PC-3 (cell line): Measurements from ENCODE around the gene RFTN1. TPM values are rescaled to one million over a fixed set of nuclear protein-coding genes. Genes with fewer than 3 reads are reported as not detected.

Experiments used
- ATAC-seq: fragments of 200-7000 bp; cut with Tn5 transposase; 2 replicates; pipeline ENCODE4 v1.9.1; 2020; ENCODE audit warnings: mild to moderate bottlenecking, moderate library complexity
- BruUV-seq: library from RNA; stranded (reverse); fragments of 400-500 nt; replicated peaks from 2 replicates; lab custom pipeline; 2021; lab: Mats Ljungman, UMichigan
- CTCF ChIA-PET: fragments of 300-600 bp; sonication (Branson Sonifier 250); formaldehyde crosslinking; loops from one replicate; lab custom pipeline; 2022; ENCODE audit warnings: antibody characterized with exemption; lab: Charles Lee
- POLR2A ChIA-PET: fragments of 300-600 bp; sonication (Branson Sonifier 250); formaldehyde crosslinking; loops from one replicate; lab custom pipeline; 2022; ENCODE audit warnings: antibody characterized with exemption; ENCODE audit not compliant: unreplicated experiment; lab: Charles Lee
- DNase-seq: peaks from one replicate; pipeline ENCODE4 v3.0.0-alpha.2; 2015
- H2AFZ ChIP-seq: fragments of 300-600 bp; sonication (generic); 2 replicates; pipeline ENCODE4 v1.6.0; 2016; ENCODE audit warnings: antibody characterized with exemption, low read length
- H3F3A ChIP-seq: fragments of 300-600 bp; sonication (generic); one replicate; pipeline ENCODE4 v1.6.0; 2017; ENCODE audit warnings: antibody characterized with exemption, low read length, control low read depth, mild to moderate bottlenecking; ENCODE audit not compliant: unreplicated experiment
- H3K27ac ChIP-seq: fragments of 300-600 bp; sonication (generic); 2 replicates; pipeline ENCODE4 v1.5.1; 2016; ENCODE audit warnings: mild to moderate bottlenecking, low read length
- H3K27me3 ChIP-seq: fragments of 300-600 bp; sonication (generic); 2 replicates; pipeline ENCODE4 v1.6.1; 2016; ENCODE audit warnings: low read length, mixed read lengths
- H3K36me3 ChIP-seq: fragments of 300-600 bp; sonication (generic); 2 replicates; pipeline ENCODE4 v1.6.1; 2016; ENCODE audit warnings: low read depth, mixed run types, low read length, mixed read lengths
- H3K4me1 ChIP-seq: fragments of 300-600 bp; sonication (generic); 2 replicates; pipeline ENCODE4 v1.5.1; 2016; ENCODE audit warnings: low read length; ENCODE audit not compliant: insufficient read depth
- H3K4me2 ChIP-seq: fragments of 300-600 bp; sonication (generic); 2 replicates; pipeline ENCODE4 v1.6.0; 2016; ENCODE audit warnings: low read length
- H3K4me3 ChIP-seq: fragments of 300-600 bp; sonication (generic); 2 replicates; pipeline ENCODE4 v1.5.1; 2016; ENCODE audit warnings: mild to moderate bottlenecking, low read length, mixed read lengths
- H3K79me2 ChIP-seq: fragments of 300-600 bp; sonication (generic); 2 replicates; pipeline ENCODE4 v1.6.1; 2017; ENCODE audit warnings: low read length, mixed read lengths
- H3K9ac ChIP-seq: fragments of 300-600 bp; sonication (generic); 2 replicates; pipeline ENCODE4 v1.6.0; 2016; ENCODE audit warnings: mild to moderate bottlenecking, low read length
- H3K9me2 ChIP-seq: fragments of 300-600 bp; sonication (generic); replicated peaks from 2 replicates; pipeline ENCODE4 v1.6.1; 2016; ENCODE audit warnings: mixed run types, low read length, mixed read lengths
- H3K9me3 ChIP-seq: fragments of 300-600 bp; sonication (generic); 2 replicates; pipeline ENCODE4 v1.6.1; 2016; ENCODE audit warnings: low read length, mixed read lengths
- H4K20me1 ChIP-seq: fragments of 300-600 bp; sonication (generic); 2 replicates; pipeline ENCODE4 v1.6.1; 2016; ENCODE audit warnings: low read length, mixed read lengths
- EZH2 ChIP-seq: fragments of 300-600 bp; sonication (generic); IDR thresholded peaks from one replicate; pipeline ENCODE4 v1.6.1; 2017; ENCODE audit warnings: antibody characterized with exemption, mild to moderate bottlenecking, low read length; ENCODE audit not compliant: unreplicated experiment
- EZH2phosphoT487 ChIP-seq: fragments of 300-600 bp; sonication (generic); IDR thresholded peaks from 2 replicates; pipeline ENCODE4 v1.6.1; 2018; ENCODE audit warnings: mild to moderate bottlenecking, antibody characterized with exemption, low read length, borderline replicate concordance
- intact Hi-C: fragments of 100-400 bp; cut with micrococcal nuclease; formaldehyde crosslinking; loops from 2 replicates; pipeline ENCODE4 v1.9.0; 2023
- total RNA-seq: library from RNA; depleted of rRNA; stranded (reverse); fragments of >200 nt; gene quantifications from 2 replicates; pipeline ENCODE4 v1.2.3, GENCODE V29; 2014
- TF ChIP-seq, protein P1 (sequence below): fragments of 300-600 bp; sonication (generic); conservative IDR thresholded peaks from 2 replicates; pipeline ENCODE4 v1.5.1; 2017; ENCODE audit warnings: antibody characterized with exemption, low read depth, mild to moderate bottlenecking, low read length

Gene RFTN1
- total RNA-seq, 1 experiment from 2014 or later, result 9.7 TPM

DNA sequence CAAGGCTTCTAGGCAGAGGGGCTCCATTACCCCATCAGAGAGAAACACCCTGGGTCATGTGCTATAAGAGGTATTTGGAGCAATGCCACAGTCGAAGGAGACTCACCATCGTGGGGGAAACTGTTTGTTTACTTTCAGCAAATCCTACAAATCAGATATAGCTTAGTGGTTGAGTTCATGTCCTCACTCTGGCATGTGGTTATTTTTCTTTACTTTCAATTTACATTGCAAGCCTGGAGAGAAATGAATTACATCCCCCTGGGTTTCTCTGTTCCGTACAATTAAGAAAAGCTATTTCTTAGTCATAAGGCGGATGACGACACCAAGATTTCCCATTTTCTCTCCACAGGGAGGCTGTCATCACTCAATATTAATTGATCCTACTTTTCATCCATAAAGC is 36.9 kb downstream of the RFTN1 start:
- CTCF ChIA-PET, result no interaction called here

DNA sequence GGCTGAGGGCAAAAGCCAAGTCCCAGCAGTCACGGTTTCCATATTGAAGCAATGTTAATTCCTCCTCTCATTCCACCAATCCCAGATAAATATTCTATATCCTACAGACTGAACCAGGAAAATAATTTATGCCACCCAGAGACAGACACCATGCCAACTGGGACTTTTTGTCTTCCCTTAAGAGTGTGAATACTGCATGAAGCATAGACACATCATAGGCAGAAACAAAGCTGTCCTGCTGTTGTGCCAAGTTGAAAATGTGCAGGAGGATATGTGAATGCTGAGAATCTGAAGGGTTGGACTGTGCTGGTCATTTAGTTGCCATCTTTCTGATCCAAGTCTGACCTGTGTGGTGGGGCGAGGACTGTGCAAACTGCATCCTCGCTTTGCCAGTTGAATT is 37.7 kb downstream of the RFTN1 start:
- TF ChIP-seq, protein P1, sequence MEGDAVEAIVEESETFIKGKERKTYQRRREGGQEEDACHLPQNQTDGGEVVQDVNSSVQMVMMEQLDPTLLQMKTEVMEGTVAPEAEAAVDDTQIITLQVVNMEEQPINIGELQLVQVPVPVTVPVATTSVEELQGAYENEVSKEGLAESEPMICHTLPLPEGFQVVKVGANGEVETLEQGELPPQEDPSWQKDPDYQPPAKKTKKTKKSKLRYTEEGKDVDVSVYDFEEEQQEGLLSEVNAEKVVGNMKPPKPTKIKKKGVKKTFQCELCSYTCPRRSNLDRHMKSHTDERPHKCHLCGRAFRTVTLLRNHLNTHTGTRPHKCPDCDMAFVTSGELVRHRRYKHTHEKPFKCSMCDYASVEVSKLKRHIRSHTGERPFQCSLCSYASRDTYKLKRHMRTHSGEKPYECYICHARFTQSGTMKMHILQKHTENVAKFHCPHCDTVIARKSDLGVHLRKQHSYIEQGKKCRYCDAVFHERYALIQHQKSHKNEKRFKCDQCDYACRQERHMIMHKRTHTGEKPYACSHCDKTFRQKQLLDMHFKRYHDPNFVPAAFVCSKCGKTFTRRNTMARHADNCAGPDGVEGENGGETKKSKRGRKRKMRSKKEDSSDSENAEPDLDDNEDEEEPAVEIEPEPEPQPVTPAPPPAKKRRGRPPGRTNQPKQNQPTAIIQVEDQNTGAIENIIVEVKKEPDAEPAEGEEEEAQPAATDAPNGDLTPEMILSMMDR, result no peak
- TF ChIP-seq EZH2 (no peak), EZH2phosphoT487 (no peak)
- DNase-seq (no peak), ATAC-seq (no peak)
- no peak overlapping the region for H3K4me2 ChIP-seq
- H3K27me3 ChIP-seq, result no peaks in the 10 kb centered on the region
- BruUV-seq, result no TSS peak
- CTCF ChIA-PET, result no interaction called here
- H3K4me3 ChIP-seq, result no peak overlapping the region
- H3K9me3 ChIP-seq, result peaks cover 4% of the 10 kb centered on the region; the same call in 1 of the 2 replicates
- no peaks in the 10 kb centered on the region for H3K9me2 ChIP-seq
- no peaks in the 10 kb centered on the region for H3F3A ChIP-seq
- H3K27ac ChIP-seq, result no peak overlapping the region
- no peaks in the 10 kb centered on the region for H3K36me3 ChIP-seq
- H4K20me1 ChIP-seq, result no peaks in the 10 kb centered on the region
- H3K9ac ChIP-seq, result no peak overlapping the region
- H3K4me1 ChIP-seq, result 0 out of 2 replicates have a peak, but pooled peaks cover 1% of the 10 kb centered on the region
- intact Hi-C loops, result no loop called here
- H2AFZ ChIP-seq, result no peak overlapping the region
- POLR2A ChIA-PET, result no interaction called here
- no peaks in the 10 kb centered on the region for H3K79me2 ChIP-seq

More for the DNA sequence above, 36.9 kb downstream of the RFTN1 start:
- Histone ChIP-seq H3K9me2 (no peaks in the 10 kb centered on the region), H2AFZ (no peak overlapping the region), H3K9me3 (no peaks in the 10 kb centered on the region), H3K4me1 (0 out of 2 replicates have a peak, but pooled peaks cover 8% of the 10 kb centered on the region), H3K27ac (no peak overlapping the region), H3K27me3 (no peaks in the 10 kb centered on the region), H3K79me2 (no peaks in the 10 kb centered on the region), H3K9ac (no peak overlapping the region), H3F3A (no peaks in the 10 kb centered on the region), H4K20me1 (no peaks in the 10 kb centered on the region), H3K4me3 (no peak overlapping the region), H3K4me2 (no peak overlapping the region), H3K36me3 (no peaks in the 10 kb centered on the region)
- ATAC-seq (no peak), DNase-seq (peak; percentile 41)
- POLR2A ChIA-PET, result no interaction called here
- TF ChIP-seq EZH2 (no peak), EZH2phosphoT487 (no peak)
- TF ChIP-seq, protein P1, result no peak
- BruUV-seq, result no TSS peak
- intact Hi-C loops, result no loop called here

DNA sequence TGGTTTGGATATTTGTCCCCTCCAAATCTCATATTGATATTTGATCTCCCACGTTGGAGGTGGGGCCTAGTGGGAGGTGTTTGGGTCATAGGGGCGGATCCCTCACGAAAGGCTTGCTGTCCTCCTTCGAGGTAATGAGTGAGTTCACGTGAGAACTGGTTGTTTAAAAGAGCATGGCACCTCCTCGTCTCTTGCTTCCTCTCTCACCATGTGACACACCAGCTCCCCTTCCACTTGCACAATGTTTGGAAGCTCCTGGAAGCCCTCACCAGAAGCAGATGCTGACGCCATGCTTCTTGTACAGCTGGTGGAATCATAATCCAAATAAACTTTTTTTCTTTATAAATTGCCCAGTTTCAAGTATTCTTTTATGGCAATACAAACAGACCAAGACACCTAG is 38.6 kb downstream of the RFTN1 start:
- no peak for DNase-seq
- CTCF ChIA-PET, result no interaction called here
- Histone ChIP-seq H3F3A (no peaks in the 10 kb centered on the region), H3K4me1 (no peaks in the 10 kb centered on the region), H3K9me3 (peaks cover 5% of the 10 kb centered on the region; the same call in 1 of the 2 replicates), H3K79me2 (no peaks in the 10 kb centered on the region), H3K27ac (no peak overlapping the region), H2AFZ (no peak overlapping the region), H4K20me1 (no peaks in the 10 kb centered on the region), H3K36me3 (no peaks in the 10 kb centered on the region), H3K27me3 (no peaks in the 10 kb centered on the region), H3K9me2 (no peaks in the 10 kb centered on the region), H3K4me2 (no peak overlapping the region), H3K4me3 (no peak overlapping the region), H3K9ac (no peak overlapping the region)
- TF ChIP-seq, protein P1, result no peak
- TF ChIP-seq EZH2phosphoT487 (no peak), EZH2 (no peak)
- no TSS peak for BruUV-seq
- intact Hi-C loops, result no loop called here
- POLR2A ChIA-PET, result no interaction called here
- no peak for ATAC-seq
